K562 (cell line): Measurements from ENCODE around the gene AGFG2. TPM values are rescaled to one million over a fixed set of nuclear protein-coding genes. Genes with fewer than 3 reads are reported as not detected.
A peak's percentile ranks its signal among the peaks of the same experiment; 100 is the strongest.

Source experiments
- EHMT2 ChIP-seq: fragments of 450-650 bp; IDR thresholded peaks from 2 replicates; pipeline ENCODE4 v1.6.1; 2018; ENCODE audit warnings: antibody characterized with exemption
- MEF2D ChIP-seq: conservative IDR thresholded peaks from 2 replicates; pipeline ENCODE4 v1.6.1; 2016; ENCODE audit warnings: low read depth, missing genetic modification characterization, missing compliant biosample characterization
- NR3C1 ChIP-seq: sonication (generic); formaldehyde crosslinking; IDR thresholded peaks from 2 replicates; pipeline ENCODE4 v1.8.1; 2022; ENCODE audit warnings: missing genetic modification reagents
- SIN3A ChIP-seq, 2 experiments: fragments of 150-350 bp in 1 of 2; IDR thresholded peaks; 2 replicates each; pipeline ENCODE4 v1.6.1; 2011 to 2016; ENCODE audit warnings: borderline replicate concordance in 2 of 2, low read depth in 2 of 2, low read length in 2 of 2, mild to moderate bottlenecking in 2 of 2, moderate library complexity in 2 of 2; ENCODE audit not compliant: control insufficient read depth in 1 of 2
- SMAD4 ChIP-seq: fragments of 250-450 bp; sonication (Bioruptor Pico); conservative IDR thresholded peaks from 2 replicates; pipeline ENCODE4 v1.8.0; 2021; ENCODE audit warnings: inconsistent platforms, mild to moderate bottlenecking, moderate library complexity
- SPI1 ChIP-seq: IDR thresholded peaks from 2 replicates; pipeline ENCODE4 v1.6.1; 2011; ENCODE audit warnings: low read depth, low read length, control low read depth, borderline replicate concordance
- SUPT5H ChIP-seq: fragments of 450-650 bp; IDR thresholded peaks from 2 replicates; pipeline ENCODE4 v1.6.1; 2016
- ZBTB17 ChIP-seq: fragments of 450-650 bp; formaldehyde crosslinking; IDR thresholded peaks from 2 replicates; pipeline ENCODE4 v1.4.0; 2020; ENCODE audit warnings: mild to moderate bottlenecking
- ZNF253 ChIP-seq: fragments of 250-450 bp; sonication (Bioruptor Pico); conservative IDR thresholded peaks from 2 replicates; pipeline ENCODE4 v1.6.1; 2021; ENCODE audit warnings: mild to moderate bottlenecking
- ZNF551 ChIP-seq: fragments of 250-450 bp; sonication (Bioruptor Pico); IDR thresholded peaks from 2 replicates; pipeline ENCODE4 v1.5.0; 2021; ENCODE audit warnings: mild to moderate bottlenecking, moderate library complexity
- polyA plus RNA-seq, 8 experiments: library from polyadenylated mRNA; depleted of rRNA in 4 of 8; stranded (reverse) in 5 of 8; unstranded in 3 of 8; fragments of >200 nt; fragmentation: Nextera tagmentation in 2 of 8; fragmentation: Illumina TruSeq in 1 of 8; extraction: Ambion mirVana in 2 of 8; extraction: Trizol in 1 of 8; gene quantifications; 2 replicates each; pipeline versions ENCODE4 v1.2.1 to v1.2.3, GENCODE V29; 2011 to 2014; ENCODE audit warnings: inconsistent platforms in 1 of 8, missing spikeins in 1 of 8
- total RNA-seq, 7 experiments: library from RNA; depleted of rRNA in 6 of 7; stranded (reverse); fragments of >200 nt in 6 of 7; fragmentation: Illumina TruSeq in 2 of 7; extraction: Trizol in 2 of 7; gene quantifications; 2 replicates each; pipeline versions ENCODE4 v1.2.1 to v1.2.3, GENCODE V29; 2011 to 2021; ENCODE audit warnings: low replicate concordance in 1 of 7
- TF ChIP-seq, protein P1 (sequence below): fragments of 250-450 bp; sonication (Bioruptor Pico); IDR thresholded peaks from 2 replicates; pipeline ENCODE4 v1.4.0; 2020; ENCODE audit warnings: mild to moderate bottlenecking, moderate library complexity
- TF ChIP-seq, protein P2 (sequence below): IDR thresholded peaks from 2 replicates; pipeline ENCODE4 v1.6.1; 2012; ENCODE audit warnings: low read depth, low read length, improper control_type of control experiment, borderline replicate concordance
- TF ChIP-seq, protein P3 (sequence below): fragments of 200-600 bp; sonication (generic); IDR thresholded peaks from one replicate; pipeline ENCODE4 v1.6.1; 2012; ENCODE audit warnings: mild to moderate bottlenecking, low read depth, low read length, inconsistent platforms

The AGFG2 gene
- total and polyA plus RNA-seq, 9 of the 15 experiments (the other 6 are each of a cell fraction or from before 2014, with no cell fraction given), result 0.31 to 23.1 (median 6.5) TPM

DNA sequence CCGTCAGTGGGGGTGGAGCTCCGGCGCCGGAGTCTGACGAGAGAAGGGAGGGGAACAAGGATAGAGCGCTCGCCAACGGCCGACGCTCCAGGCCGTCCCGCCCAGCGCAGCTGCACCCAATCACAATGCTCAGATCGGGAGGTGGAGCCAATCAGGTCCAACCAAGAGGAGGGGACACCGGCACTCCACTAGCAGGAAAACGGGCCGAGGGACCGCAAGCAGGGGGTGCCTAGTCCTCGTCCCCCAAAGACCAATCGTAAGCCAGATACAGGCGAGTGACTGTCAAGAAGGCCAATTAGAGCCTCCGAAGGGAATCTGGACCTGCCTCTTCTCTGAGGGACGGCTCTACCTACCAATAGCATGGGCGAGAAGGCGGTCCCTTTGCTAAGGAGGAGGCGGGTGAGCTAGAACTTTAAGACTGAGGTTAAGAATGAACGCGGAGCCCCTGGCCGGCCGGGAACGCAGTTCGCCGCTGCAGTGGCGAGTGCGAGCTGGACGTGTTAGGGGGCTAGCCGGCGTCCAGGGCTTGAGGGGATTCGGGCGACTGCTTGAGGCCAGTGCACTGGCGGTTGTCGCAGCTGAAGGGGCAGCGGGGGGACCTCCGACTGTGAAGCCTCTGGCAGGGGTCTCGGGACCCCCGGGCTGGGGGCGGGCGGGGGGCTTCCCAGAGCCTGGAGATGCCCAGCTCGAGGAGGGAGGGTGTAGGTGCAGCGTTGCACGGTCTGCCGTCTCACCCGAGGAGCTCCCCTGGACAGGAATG is 47.4 kb downstream of the AGFG2 start, which contains the start of gene FBXO24 (continued):
- TF ChIP-seq NR3C1 (no peak), ZNF551 (CRISPR knock-in tag) (no peak), SIN3A (IDR thresholded peaks at IDR 0.05; ENCODE audit: borderline replicate concordance in 2 of 2, control insufficient read depth in 1 of 2, low read depth in 2 of 2, low read length in 2 of 2) (peak in 1 of 2 experiments; percentile 11; a peak in 1 of 4 replicates), SMAD4 (no peak), SUPT5H (peak; percentile 18), SPI1 (no peak), EHMT2 (no peak), ZNF253 (CRISPR knock-in tag) (no peak), MEF2D (tag) (no peak), ZBTB17 (CRISPR knock-in tag) (0 out of 2 replicates have a peak, but pooled peaks have one; percentile 36)
- TF ChIP-seq, protein P1, sequence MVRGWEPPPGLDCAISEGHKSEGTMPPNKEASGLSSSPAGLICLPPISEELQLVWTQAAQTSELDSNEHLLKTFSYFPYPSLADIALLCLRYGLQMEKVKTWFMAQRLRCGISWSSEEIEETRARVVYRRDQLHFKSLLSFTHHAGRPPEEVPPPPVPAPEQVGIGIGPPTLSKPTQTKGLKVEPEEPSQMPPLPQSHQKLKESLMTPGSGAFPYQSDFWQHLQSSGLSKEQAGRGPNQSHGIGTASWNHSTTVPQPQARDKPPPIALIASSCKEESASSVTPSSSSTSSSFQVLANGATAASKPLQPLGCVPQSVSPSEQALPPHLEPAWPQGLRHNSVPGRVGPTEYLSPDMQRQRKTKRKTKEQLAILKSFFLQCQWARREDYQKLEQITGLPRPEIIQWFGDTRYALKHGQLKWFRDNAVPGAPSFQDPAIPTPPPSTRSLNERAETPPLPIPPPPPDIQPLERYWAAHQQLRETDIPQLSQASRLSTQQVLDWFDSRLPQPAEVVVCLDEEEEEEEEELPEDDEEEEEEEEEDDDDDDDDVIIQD (CRISPR knock-in tag), result no peak
- TF ChIP-seq, protein P2, sequence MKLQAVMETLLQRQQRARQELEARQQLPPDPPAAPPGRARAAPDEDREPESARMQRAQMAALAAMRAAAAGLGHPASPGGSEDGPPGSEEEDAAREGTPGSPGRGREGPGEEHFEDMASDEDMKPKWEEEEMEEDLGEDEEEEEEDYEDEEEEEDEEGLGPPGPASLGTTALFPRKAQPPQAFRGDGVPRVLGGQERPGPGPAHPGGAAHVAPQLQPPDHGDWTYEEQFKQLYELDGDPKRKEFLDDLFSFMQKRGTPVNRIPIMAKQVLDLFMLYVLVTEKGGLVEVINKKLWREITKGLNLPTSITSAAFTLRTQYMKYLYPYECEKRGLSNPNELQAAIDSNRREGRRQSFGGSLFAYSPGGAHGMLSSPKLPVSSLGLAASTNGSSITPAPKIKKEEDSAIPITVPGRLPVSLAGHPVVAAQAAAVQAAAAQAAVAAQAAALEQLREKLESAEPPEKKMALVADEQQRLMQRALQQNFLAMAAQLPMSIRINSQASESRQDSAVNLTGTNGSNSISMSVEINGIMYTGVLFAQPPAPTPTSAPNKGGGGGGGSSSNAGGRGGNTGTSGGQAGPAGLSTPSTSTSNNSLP, result peak; percentile 100
- TF ChIP-seq, protein P3, sequence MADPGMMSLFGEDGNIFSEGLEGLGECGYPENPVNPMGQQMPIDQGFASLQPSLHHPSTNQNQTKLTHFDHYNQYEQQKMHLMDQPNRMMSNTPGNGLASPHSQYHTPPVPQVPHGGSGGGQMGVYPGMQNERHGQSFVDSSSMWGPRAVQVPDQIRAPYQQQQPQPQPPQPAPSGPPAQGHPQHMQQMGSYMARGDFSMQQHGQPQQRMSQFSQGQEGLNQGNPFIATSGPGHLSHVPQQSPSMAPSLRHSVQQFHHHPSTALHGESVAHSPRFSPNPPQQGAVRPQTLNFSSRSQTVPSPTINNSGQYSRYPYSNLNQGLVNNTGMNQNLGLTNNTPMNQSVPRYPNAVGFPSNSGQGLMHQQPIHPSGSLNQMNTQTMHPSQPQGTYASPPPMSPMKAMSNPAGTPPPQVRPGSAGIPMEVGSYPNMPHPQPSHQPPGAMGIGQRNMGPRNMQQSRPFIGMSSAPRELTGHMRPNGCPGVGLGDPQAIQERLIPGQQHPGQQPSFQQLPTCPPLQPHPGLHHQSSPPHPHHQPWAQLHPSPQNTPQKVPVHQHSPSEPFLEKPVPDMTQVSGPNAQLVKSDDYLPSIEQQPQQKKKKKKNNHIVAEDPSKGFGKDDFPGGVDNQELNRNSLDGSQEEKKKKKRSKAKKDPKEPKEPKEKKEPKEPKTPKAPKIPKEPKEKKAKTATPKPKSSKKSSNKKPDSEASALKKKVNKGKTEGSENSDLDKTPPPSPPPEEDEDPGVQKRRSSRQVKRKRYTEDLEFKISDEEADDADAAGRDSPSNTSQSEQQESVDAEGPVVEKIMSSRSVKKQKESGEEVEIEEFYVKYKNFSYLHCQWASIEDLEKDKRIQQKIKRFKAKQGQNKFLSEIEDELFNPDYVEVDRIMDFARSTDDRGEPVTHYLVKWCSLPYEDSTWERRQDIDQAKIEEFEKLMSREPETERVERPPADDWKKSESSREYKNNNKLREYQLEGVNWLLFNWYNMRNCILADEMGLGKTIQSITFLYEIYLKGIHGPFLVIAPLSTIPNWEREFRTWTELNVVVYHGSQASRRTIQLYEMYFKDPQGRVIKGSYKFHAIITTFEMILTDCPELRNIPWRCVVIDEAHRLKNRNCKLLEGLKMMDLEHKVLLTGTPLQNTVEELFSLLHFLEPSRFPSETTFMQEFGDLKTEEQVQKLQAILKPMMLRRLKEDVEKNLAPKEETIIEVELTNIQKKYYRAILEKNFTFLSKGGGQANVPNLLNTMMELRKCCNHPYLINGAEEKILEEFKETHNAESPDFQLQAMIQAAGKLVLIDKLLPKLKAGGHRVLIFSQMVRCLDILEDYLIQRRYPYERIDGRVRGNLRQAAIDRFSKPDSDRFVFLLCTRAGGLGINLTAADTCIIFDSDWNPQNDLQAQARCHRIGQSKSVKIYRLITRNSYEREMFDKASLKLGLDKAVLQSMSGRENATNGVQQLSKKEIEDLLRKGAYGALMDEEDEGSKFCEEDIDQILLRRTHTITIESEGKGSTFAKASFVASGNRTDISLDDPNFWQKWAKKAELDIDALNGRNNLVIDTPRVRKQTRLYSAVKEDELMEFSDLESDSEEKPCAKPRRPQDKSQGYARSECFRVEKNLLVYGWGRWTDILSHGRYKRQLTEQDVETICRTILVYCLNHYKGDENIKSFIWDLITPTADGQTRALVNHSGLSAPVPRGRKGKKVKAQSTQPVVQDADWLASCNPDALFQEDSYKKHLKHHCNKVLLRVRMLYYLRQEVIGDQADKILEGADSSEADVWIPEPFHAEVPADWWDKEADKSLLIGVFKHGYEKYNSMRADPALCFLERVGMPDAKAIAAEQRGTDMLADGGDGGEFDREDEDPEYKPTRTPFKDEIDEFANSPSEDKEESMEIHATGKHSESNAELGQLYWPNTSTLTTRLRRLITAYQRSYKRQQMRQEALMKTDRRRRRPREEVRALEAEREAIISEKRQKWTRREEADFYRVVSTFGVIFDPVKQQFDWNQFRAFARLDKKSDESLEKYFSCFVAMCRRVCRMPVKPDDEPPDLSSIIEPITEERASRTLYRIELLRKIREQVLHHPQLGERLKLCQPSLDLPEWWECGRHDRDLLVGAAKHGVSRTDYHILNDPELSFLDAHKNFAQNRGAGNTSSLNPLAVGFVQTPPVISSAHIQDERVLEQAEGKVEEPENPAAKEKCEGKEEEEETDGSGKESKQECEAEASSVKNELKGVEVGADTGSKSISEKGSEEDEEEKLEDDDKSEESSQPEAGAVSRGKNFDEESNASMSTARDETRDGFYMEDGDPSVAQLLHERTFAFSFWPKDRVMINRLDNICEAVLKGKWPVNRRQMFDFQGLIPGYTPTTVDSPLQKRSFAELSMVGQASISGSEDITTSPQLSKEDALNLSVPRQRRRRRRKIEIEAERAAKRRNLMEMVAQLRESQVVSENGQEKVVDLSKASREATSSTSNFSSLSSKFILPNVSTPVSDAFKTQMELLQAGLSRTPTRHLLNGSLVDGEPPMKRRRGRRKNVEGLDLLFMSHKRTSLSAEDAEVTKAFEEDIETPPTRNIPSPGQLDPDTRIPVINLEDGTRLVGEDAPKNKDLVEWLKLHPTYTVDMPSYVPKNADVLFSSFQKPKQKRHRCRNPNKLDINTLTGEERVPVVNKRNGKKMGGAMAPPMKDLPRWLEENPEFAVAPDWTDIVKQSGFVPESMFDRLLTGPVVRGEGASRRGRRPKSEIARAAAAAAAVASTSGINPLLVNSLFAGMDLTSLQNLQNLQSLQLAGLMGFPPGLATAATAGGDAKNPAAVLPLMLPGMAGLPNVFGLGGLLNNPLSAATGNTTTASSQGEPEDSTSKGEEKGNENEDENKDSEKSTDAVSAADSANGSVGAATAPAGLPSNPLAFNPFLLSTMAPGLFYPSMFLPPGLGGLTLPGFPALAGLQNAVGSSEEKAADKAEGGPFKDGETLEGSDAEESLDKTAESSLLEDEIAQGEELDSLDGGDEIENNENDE, result no peak
